IMR-90 (cell line): ENCODE measurements around the gene RAB40C. TPM values are rescaled to one million over a fixed set of nuclear protein-coding genes. Genes with fewer than 3 reads are reported as not detected.

Experiments used
- ATAC-seq: fragments of 200-7000 bp; cut with Tn5 transposase; 2 replicates; pipeline ENCODE4 v1.9.1; 2020; ENCODE audit warnings: low read depth, mild to moderate bottlenecking, moderate library complexity
- BruUV-seq: library from RNA; stranded (reverse); fragments of 400-500 nt; replicated peaks from 2 replicates; lab custom pipeline; 2021; lab: Mats Ljungman, UMichigan
- CTCF ChIA-PET: fragments of 300-600 bp; formaldehyde crosslinking; extraction: SDS; loops from one replicate; lab custom pipeline; 2021; ENCODE audit warnings: antibody characterized with exemption; lab: Yijun Ruan, JAX
- POLR2A ChIA-PET: fragments of 300-600 bp; sonication (Branson Sonifier 250); formaldehyde crosslinking; loops from one replicate; lab custom pipeline; 2022; ENCODE audit warnings: antibody characterized with exemption; ENCODE audit not compliant: unreplicated experiment; lab: Charles Lee
- DNase-seq: peaks from one replicate; pipeline ENCODE4 v3.0.0; 2013
- H2AFZ ChIP-seq: replicated peaks from 2 replicates; pipeline ENCODE3; 2013; ENCODE audit warnings: low read length, mild to moderate bottlenecking; ENCODE audit not compliant: poor library complexity
- H2AK5ac ChIP-seq: 2 replicates; pipeline ENCODE4 v1.6.1; 2013; ENCODE audit warnings: low read depth, low read length, inconsistent platforms
- H2AK9ac ChIP-seq: replicated peaks from 2 replicates; pipeline ENCODE3; 2013; ENCODE audit warnings: mild to moderate bottlenecking, low read depth, low read length, moderate library complexity; ENCODE audit not compliant: poor library complexity
- H2BK120ac ChIP-seq: 2 replicates; pipeline ENCODE4 v1.6.1; 2013; ENCODE audit warnings: low read depth, low read length, inconsistent platforms
- H2BK15ac ChIP-seq: 3 replicates; pipeline ENCODE4 v1.6.1; 2013; ENCODE audit warnings: low read depth, low read length, inconsistent platforms
- H2BK20ac ChIP-seq: 2 replicates; pipeline ENCODE4 v1.6.1; 2013; ENCODE audit warnings: low read depth, mild to moderate bottlenecking, inconsistent platforms, low read length, moderate library complexity
- H2BK5ac ChIP-seq: 2 replicates; pipeline ENCODE4 v1.6.1; 2013; ENCODE audit warnings: mild to moderate bottlenecking, low read depth, low read length, inconsistent platforms; ENCODE audit not compliant: poor library complexity, severe bottlenecking
- H3K14ac ChIP-seq: replicated peaks from 2 replicates; pipeline ENCODE4 v1.6.1; 2013; ENCODE audit warnings: low read depth, low read length, inconsistent platforms
- H3K18ac ChIP-seq: 2 replicates; pipeline ENCODE4 v1.6.1; 2013; ENCODE audit warnings: low read depth, low read length, control low read depth
- H3K23ac ChIP-seq: 2 replicates; pipeline ENCODE4 v1.6.1; 2013; ENCODE audit warnings: low read depth, low read length, inconsistent platforms
- H3K27ac ChIP-seq: 2 replicates; pipeline ENCODE4 v1.5.1; 2013; ENCODE audit warnings: mild to moderate bottlenecking, control low read depth, low read length; ENCODE audit not compliant: insufficient read depth
- H3K27me3 ChIP-seq: 2 replicates; pipeline ENCODE4 v1.6.1; 2013; ENCODE audit warnings: low read length; ENCODE audit not compliant: control insufficient read depth, insufficient read depth
- H3K36me3 ChIP-seq: 2 replicates; pipeline ENCODE4 v1.6.1; 2013; ENCODE audit warnings: low read length, mixed read lengths; ENCODE audit not compliant: control insufficient read depth, insufficient read depth
- H3K4ac ChIP-seq: 2 replicates; pipeline ENCODE4 v1.6.1; 2013; ENCODE audit warnings: low read depth, low read length, inconsistent platforms
- H3K4me1 ChIP-seq: 2 replicates; pipeline ENCODE4 v1.6.1; 2013; ENCODE audit warnings: low read length, mixed read lengths; ENCODE audit not compliant: control insufficient read depth, insufficient read depth
- H3K4me2 ChIP-seq: 2 replicates; pipeline ENCODE4 v1.6.1; 2013; ENCODE audit warnings: low read depth, mild to moderate bottlenecking, control low read depth, low read length, moderate library complexity
- H3K4me3 ChIP-seq: 2 replicates; pipeline ENCODE4 v1.5.1; 2013; ENCODE audit warnings: low read depth, mild to moderate bottlenecking, control low read depth, low read length, moderate library complexity; ENCODE audit not compliant: insufficient read depth
- H3K56ac ChIP-seq: 2 replicates; pipeline ENCODE4 v1.6.1; 2013; ENCODE audit warnings: low read length, inconsistent platforms; ENCODE audit not compliant: insufficient read depth; ENCODE audit errors: extremely low read depth
- H3K79me1 ChIP-seq, 2 experiments: 2 replicates each; pipeline ENCODE4 v1.6.1; 2013; ENCODE audit warnings: low read length in 2 of 2, inconsistent platforms in 1 of 2, low read depth in 1 of 2
- H3K9ac ChIP-seq: 2 replicates; pipeline ENCODE4 v1.6.1; 2013; ENCODE audit warnings: low read depth, low read length, control low read depth
- H3K9me1 ChIP-seq: 2 replicates; pipeline ENCODE4 v1.6.1; 2013; ENCODE audit warnings: low read length, inconsistent platforms; ENCODE audit not compliant: insufficient read depth
- H3K9me3 ChIP-seq: 2 replicates; pipeline ENCODE4 v1.6.1; 2013; ENCODE audit warnings: low read length; ENCODE audit not compliant: control insufficient read depth, insufficient read depth
- H4K20me1 ChIP-seq: 2 replicates; pipeline ENCODE4 v1.6.1; 2013; ENCODE audit warnings: low read length, inconsistent platforms; ENCODE audit not compliant: insufficient read depth
- H4K5ac ChIP-seq: 2 replicates; pipeline ENCODE4 v1.6.1; 2013; ENCODE audit warnings: mild to moderate bottlenecking, low read depth, low read length, control low read depth
- H4K8ac ChIP-seq, 2 experiments: 2 replicates each; pipeline ENCODE4 v1.6.1; 2013; ENCODE audit warnings: low read depth in 2 of 2, low read length in 2 of 2, control low read depth in 1 of 2, inconsistent platforms in 1 of 2
- H4K91ac ChIP-seq: 2 replicates; pipeline ENCODE4 v1.6.1; 2013; ENCODE audit warnings: low read depth, low read length, inconsistent platforms; ENCODE audit not compliant: insufficient read depth
- MAFK ChIP-seq: IDR thresholded peaks from 2 replicates; pipeline ENCODE4 v1.6.1; 2012; ENCODE audit warnings: low read depth, low read length, improper control_type of control experiment
- MAZ ChIP-seq: IDR thresholded peaks from 2 replicates; pipeline ENCODE4 v1.6.1; 2012; ENCODE audit warnings: low read depth, mild to moderate bottlenecking, low read length, improper control_type of control experiment, moderate library complexity, borderline replicate concordance
- MXI1 ChIP-seq: IDR thresholded peaks from 2 replicates; pipeline ENCODE4 v1.6.1; 2012; ENCODE audit warnings: low read depth, mild to moderate bottlenecking, low read length, moderate library complexity, borderline replicate concordance
- RCOR1 ChIP-seq: IDR thresholded peaks from 2 replicates; pipeline ENCODE4 v1.6.1; 2012; ENCODE audit warnings: mild to moderate bottlenecking, low read length, improper control_type of control experiment; ENCODE audit not compliant: insufficient replicate concordance
- RFX5 ChIP-seq: IDR thresholded peaks from 2 replicates; pipeline ENCODE4 v1.8.0; 2012; ENCODE audit warnings: low read depth, mild to moderate bottlenecking, low read length, moderate library complexity
- WGBS, 2 experiments: methylation state at CpG; one replicate each; pipeline versions ENCODE4 v1.1.5 to v1.1.7; 2013; ENCODE audit warnings: missing lambda C conversion rate in 2 of 2; ENCODE audit not compliant: insufficient read length in 1 of 2; ENCODE audit errors: extremely low coverage in 2 of 2; 5-methylcytosine and 5-hydroxymethylcytosine counted together
- dilution Hi-C: fragments of 300-500 bp; cut with HindIII; formaldehyde crosslinking; loops from one replicate; pipeline ENCODE4 v1.14.3; 2018; ENCODE audit warnings: low sequenced_read_pairs; ENCODE audit not compliant: unreplicated experiment
- in situ Hi-C: fragments of 300-500 bp; cut with MboI; formaldehyde crosslinking; loops from 3 replicates; pipeline ENCODE4 v1.14.3; 2019; ENCODE audit warnings: low sequenced_read_pairs, inconsistent platforms, mixed read lengths
- intact Hi-C: fragments of 100-400 bp; cut with micrococcal nuclease; formaldehyde crosslinking; loops from 2 replicates; pipeline ENCODE4 v1.10.0; 2022
- polyA plus RNA-seq, 3 experiments: library from polyadenylated mRNA; depleted of rRNA; stranded (reverse); fragments of >200 nt; gene quantifications; 2 replicates each; pipeline ENCODE4 v1.2.3, GENCODE V29; 2012; ENCODE audit warnings: low replicate concordance in 1 of 3
- total RNA-seq: library from RNA; depleted of rRNA; stranded (reverse); fragments of >200 nt; gene quantifications from 2 replicates; pipeline ENCODE4 v1.2.3, GENCODE V29; 2012
- TF ChIP-seq, protein P1 (sequence below): conservative IDR thresholded peaks from 2 replicates; pipeline ENCODE4 v1.5.1; 2012; ENCODE audit warnings: mild to moderate bottlenecking, low read depth, low read length, improper control_type of control experiment

The RAB40C gene
- total and polyA plus RNA-seq, 2 of the 4 experiments (the other 2 are of a cell fraction) = 6.8 to 13.7 TPM

DNA sequence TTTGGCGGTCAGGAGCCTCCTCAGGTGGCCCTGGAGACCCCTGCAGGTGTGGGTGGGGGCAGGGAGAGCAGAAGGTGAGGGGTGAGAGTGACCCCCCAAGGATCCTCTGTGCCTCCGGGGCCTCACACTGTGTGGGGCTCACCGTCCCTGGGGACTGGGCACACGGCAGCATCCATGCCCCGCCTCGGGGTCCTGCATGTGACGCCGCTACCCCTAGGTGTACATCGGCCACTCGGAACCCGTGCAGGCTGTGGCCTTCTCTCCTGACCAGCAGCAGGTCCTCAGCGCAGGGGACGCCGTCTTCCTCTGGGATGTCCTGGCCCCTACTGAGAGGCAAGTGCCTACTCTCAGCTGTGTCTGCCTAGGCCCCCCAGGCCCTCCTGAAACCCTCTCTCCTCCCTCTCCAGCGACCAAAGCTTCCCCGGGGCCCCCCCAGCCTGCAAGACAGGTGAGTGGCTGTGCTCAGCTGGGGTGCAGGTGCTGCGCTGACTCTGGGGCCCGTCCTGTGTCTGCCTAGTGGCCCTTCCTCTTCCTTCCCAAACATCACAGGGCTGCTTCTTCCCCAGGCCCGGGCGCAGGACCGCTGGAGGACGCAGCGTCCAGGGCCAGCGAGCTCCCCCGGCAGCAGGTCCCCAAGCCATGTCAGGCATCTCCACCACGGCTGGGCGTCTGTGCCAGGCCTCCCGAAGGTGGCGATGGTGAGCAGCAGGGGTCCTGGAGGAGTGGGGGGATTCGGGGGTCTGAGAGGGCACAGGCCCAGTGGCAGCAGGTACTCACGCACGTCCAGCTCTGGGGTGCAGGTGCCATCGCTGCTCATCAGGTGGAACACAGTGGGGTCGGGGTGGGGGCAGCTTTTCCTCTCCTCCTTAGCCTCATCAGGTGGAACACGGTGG is 69.1 kb downstream of the RAB40C start (continued):
- TF ChIP-seq RCOR1 = no peak

DNA sequence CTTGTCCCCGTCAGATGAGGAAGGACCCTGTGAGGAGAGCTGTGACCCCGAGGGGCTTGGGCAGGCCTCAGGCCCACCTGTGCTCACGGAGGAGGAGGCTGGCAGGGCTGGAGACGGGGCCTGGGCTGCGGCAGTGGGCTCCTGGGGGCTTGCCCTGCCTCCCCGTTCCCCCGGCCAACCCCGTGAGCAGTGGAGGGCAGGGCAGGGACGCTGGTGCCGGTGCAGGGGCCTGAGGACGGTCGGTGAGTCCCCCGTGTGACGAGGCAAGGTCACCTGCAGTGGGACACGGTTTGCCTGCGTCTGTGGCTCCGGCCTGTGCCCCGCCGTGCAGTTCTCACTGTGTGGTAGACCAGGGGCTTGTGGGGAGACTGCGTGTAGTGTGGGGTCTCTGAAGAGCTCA is 69.8 kb downstream of the RAB40C start:
- no peak overlapping the region for H3K14ac ChIP-seq
- DNase-seq = no peak
- H3K79me1 ChIP-seq = no peaks in the 10 kb centered on the region
- no peak overlapping the region for H2BK20ac ChIP-seq
- no peak overlapping the region for H3K18ac ChIP-seq
- no TSS peak for BruUV-seq
- no peak overlapping the region for H2AK5ac ChIP-seq
- no peak overlapping the region for H2AK9ac ChIP-seq
- no peak for ATAC-seq
- no peak overlapping the region for H4K8ac ChIP-seq
- peaks cover 5% of the 10 kb centered on the region for H3K4me1 ChIP-seq
- no peak overlapping the region for H2BK5ac ChIP-seq
- TF ChIP-seq, protein P1, sequence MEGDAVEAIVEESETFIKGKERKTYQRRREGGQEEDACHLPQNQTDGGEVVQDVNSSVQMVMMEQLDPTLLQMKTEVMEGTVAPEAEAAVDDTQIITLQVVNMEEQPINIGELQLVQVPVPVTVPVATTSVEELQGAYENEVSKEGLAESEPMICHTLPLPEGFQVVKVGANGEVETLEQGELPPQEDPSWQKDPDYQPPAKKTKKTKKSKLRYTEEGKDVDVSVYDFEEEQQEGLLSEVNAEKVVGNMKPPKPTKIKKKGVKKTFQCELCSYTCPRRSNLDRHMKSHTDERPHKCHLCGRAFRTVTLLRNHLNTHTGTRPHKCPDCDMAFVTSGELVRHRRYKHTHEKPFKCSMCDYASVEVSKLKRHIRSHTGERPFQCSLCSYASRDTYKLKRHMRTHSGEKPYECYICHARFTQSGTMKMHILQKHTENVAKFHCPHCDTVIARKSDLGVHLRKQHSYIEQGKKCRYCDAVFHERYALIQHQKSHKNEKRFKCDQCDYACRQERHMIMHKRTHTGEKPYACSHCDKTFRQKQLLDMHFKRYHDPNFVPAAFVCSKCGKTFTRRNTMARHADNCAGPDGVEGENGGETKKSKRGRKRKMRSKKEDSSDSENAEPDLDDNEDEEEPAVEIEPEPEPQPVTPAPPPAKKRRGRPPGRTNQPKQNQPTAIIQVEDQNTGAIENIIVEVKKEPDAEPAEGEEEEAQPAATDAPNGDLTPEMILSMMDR = no peak
- TF ChIP-seq RFX5 (no peak), MXI1 (no peak), MAFK (no peak), MAZ (no peak)
- H3K4me2 ChIP-seq = no peak overlapping the region
- H2BK120ac ChIP-seq = no peak overlapping the region
- no peaks in the 10 kb centered on the region for H4K20me1 ChIP-seq
- dilution Hi-C loops (no loop called here), intact Hi-C loops (loop anchor here (2.0 kb wide), 1 partner anchor 81 kb away; no protein-coding TSS in a partner anchor), in situ Hi-C loops (no loop called here)
- no peak overlapping the region for H4K91ac ChIP-seq
- no peak overlapping the region for H3K4ac ChIP-seq
- no peak overlapping the region for H4K5ac ChIP-seq
- H3K9me3 ChIP-seq = no peaks in the 10 kb centered on the region
- H3K36me3 ChIP-seq = peaks cover 4% of the 10 kb centered on the region
- no peak overlapping the region for H3K27ac ChIP-seq
- no peak overlapping the region for H3K9ac ChIP-seq
- WGBS, 2 experiments = 90% methylated on average over 9 of the region's 20 CpGs; no CpG with 5 or more reads in 1 of the 2 experiments
- H3K27me3 ChIP-seq = no peaks in the 10 kb centered on the region
- H3K9me1 ChIP-seq = no peaks in the 10 kb centered on the region
- ChIA-PET CTCF (interaction anchor here (0.7 kb wide), 1 partner anchor 12 kb away, joined by 3 read pairs; no protein-coding TSS in a partner anchor), POLR2A (no interaction called here)
- no peak overlapping the region for H3K23ac ChIP-seq
- no peak overlapping the region for H2BK15ac ChIP-seq
- H3K4me3 ChIP-seq = no peak overlapping the region
- H2AFZ ChIP-seq = no peak overlapping the region
- H3K56ac ChIP-seq = no peak overlapping the region
